GM12801 (cell line): ENCODE results near the gene TIAM1.

ENCODE experiments used
- CTCF ChIP-seq: IDR thresholded peaks from one replicate; pipeline ENCODE4 v1.5.1; 2011; ENCODE audit warnings: control low read depth; ENCODE audit not compliant: insufficient read length; ENCODE audit errors: extremely low read depth

The TIAM1 gene

GRCh38 chr21:31173881-31174555 is 170.0 kb downstream of the TIAM1 start:
- no peak for TF ChIP-seq CTCF

GRCh38 chr21:31172328-31172727 is 171.7 kb downstream of the TIAM1 start:
- no peak for TF ChIP-seq CTCF

GRCh38 chr21:31164713-31165694 is 179.1 kb downstream of the TIAM1 start:
- no peak for TF ChIP-seq CTCF

GRCh38 chr21:31162827-31163226 is 181.2 kb downstream of the TIAM1 start:
- no peak for TF ChIP-seq CTCF

GRCh38 chr21:31162079-31162699 is 181.9 kb downstream of the TIAM1 start:
- TF ChIP-seq CTCF: no peak

- no peak for TF ChIP-seq CTCF
Measured at GRCh38 chr21:31161157-31161556, 182.9 kb downstream of the TIAM1 start.

- no peak for TF ChIP-seq CTCF
Measured at GRCh38 chr21:31159808-31160207, 184.3 kb downstream of the TIAM1 start.
